ENCODE measurements around the gene ABCA3.
A peak's percentile ranks its signal among the peaks of the same experiment; 100 is the strongest.
"Not testable (repeated sequence)": the region's sequence is repeated elsewhere in the genome, so short reads cannot be mapped to it uniquely, and the experiment has no call there.

The ABCA3 gene

DNA sequence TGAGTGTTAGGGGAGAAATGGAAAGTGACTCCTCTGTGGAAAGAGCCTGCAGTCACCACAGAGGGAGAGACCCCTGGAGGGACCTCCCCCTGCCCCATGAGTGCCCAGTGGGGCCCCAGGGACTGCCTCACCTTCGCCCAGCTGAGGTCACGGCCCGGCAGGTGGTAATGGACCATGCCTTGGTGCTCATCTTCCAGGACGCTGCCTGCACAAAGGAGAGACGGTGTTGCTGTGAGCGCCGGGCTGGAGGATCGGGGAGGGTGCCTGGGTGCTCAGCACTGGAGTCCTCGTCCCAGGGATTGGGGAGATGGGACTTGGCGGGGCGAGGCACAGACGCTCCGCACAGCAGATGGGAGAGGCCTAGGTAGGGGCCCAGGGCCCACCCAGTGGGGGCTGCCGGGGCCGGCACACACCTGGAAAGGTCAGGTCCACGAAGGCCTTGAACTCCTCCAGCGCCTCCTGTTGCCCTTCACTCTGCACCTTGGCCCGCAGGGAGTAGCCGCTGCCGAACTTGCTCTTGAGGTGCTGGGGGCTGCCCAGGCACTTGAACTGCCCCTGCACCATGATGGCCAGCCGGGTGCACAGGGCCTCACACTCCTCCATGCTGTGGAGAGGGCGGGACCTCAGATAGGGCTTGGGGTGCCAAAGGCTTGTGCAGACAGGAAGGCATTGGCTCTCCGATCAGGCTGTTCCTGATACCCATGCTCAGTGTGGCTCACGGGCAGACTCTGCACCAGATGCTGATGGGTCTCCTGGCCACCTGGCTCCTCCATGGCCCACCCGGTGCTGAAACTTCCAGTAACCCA lies 62.9 kb downstream of the ABCA3 start:
- DNase-seq = no peak

DNA sequence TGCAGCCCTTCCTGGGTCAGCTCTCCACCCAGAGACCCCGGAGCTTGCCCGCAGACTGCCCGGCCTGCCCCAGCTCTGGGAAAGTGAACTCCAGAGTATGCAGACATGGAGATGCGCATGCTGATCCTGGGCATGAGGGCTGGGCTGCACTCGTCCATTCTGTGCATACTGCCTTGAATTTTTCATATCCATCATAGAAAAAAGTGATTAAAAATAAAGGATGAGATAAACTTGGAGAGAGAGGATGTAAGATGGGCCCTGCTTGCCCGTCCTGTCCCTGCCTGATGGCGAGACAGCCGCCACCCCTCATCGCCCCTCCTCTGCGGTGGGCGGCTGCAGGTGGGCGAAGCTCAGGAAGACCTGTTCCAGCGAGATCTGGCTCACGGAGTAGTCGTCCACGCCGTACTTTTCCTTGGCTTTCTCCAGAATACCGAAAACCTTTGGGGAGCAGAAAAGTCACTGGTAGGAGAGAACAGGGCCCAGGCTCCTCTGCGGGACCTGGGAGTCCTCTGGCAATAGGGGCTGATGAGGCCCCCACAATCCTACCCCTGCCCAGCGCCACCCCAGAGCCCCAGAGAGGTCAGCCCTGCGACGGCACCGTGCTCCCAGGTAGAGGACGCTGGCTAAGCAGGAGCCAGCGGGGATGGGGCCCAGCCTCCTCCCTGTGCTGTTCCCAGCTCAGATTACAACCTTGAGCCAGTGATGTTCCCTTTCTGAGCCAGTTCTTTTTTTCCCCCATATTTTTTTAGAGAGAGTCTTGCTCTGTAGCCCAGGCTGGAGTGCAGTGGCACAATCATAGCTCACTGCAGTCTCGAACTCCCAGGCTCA lies 63.9 kb downstream of the ABCA3 start:
- no peak for DNase-seq

GRCh38 chr16:2275476-2276367 lies 64.8 kb downstream of the ABCA3 start:
- no peak for DNase-seq

DNA sequence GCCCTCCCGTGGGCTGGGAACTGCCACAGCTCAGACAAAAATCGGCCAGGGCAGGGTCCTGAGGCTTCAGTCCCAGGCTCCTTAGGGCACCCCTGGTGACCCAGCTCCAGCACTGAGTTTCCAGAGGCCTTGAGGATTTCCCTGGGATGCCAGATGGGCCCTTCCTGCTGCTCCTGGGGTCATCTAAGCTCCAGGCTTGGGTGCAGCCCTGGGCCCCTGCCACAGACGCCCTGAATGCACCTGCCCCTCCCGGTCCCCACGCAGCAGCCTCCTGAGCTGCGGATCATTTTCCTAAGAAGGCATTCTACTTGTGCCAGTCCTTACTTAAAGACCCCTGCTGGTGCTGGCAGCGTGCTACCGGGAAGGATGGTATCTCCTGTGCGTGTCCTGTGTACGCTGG lies 66.6 kb downstream of the ABCA3 start:
- no peak for DNase-seq

GRCh38 chr16:2273484-2273883 lies 67.0 kb downstream of the ABCA3 start:
- no peak for DNase-seq

- no peak for DNase-seq
Measured at GRCh38 chr16:2271848-2272461, 68.6 kb downstream of the ABCA3 start.

DNA sequence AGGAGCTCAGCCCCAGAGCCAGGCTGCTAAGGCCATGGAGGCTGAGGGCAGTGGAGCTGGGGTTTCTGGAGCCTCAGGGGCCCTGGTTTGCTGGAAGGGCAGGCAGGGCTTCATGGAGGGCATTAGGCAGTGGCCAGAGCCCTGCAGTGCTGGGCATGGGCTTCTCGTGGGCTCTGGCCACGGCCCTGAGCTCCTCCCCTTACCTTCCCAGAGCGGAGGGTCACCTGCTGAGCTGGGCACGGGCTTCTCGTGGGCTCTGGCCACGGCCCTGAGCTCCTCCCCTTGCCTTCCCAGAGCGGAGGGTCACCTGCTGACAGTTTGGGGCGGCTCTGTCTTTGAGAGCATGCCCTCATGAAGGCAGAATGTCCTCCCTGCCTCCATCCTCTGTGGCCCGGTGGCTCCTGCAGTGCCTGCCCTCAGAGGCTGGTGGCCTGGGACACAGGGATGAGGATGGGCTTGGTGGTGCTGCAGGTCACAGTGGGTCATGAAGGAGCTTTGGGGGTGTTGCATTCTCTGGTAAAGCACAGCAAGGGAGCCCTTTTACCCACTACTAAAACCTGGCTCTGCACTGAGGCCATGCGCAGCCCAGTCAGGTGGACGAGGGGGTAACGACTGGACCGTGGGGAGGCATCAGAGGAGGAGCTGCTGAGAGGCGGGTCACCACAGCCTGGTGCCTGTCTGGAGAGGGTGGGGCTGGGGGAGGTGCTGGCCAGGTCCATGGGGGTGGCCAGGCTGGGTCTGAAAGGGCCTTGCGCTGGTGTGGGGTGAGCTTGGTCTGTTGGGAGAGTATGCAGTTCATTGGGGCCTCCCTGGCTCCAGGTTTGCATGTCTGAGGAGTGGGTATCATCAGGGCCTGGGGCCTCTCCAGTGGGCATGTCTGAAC lies 69.7 kb downstream of the ABCA3 start:
- no peak for DNase-seq

GRCh38 chr16:2270070-2270462 lies 70.5 kb downstream of the ABCA3 start:
- DNase-seq = no peak

DNA sequence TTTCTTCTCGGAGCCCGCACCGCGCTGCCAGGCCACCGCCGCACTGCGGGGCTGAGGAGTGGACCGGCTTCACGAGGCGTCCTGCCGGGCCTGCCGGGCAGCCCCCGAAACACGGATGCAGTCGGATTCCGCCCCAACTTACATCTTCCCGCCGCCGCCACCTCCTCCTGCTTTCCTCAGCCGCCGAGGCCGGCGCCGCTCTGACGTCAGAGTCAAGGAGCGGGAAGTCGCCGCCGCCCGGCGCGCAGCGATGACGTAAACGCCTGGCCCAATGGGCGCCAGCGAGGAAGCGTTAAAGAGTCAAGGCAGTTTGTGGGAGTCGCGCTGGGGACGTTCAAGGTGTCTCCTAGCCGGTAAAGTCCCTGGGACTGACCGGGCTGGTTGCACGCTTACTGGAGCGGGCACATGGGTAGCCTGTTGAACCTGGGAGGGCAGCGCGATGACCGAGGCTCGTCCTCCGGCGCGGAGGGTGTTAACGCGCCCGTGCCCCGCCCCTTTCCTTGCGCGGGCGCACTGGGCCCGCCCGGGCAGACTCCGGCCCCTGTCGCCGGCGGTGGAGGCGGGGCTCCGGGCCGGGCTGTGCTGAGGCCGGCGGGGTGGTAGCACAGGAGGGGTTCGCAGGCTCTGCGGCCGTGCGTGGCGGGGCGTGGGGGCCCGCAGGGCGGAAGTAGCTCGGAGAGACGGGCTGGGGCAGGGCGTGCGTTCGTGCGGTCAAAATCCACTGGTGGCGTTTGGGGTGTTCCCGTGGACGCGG lies 72.4 kb downstream of the ABCA3 start, which contains the start of gene RNPS1:
RNPS1 (minus strand) TSS at position 214 of the 754 bp plus-strand sequence. CDS start 3,483 bp downstream, outside the sequence.
- DNase-seq = peak; percentile 78 to 83

DNA sequence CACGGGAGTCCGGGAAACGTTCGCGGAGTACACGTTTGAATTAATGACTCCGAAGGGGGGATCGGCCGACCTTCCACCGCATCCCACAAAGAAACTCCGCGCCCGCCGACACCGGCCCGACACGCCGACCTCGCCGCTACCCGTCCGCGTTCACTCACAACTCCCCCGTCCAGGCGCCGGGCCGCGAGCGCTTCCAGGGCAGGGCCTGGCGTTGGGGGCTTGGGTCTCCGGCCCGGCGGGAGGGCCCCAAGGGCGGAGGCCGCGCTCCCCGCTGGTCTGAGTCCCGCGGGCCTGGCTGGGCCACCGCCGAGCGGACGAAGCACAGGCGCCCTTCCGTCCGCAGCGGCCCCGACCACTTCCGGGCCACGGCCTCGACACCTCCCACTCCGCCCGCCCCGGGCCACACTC lies 73.0 kb downstream of the ABCA3 start:
- DNase-seq = peak; percentile 51 to 65

GRCh38 chr16:2266887-2267286 lies 73.6 kb downstream of the ABCA3 start:
- not testable (repeated sequence) for DNase-seq

- DNase-seq = not testable (repeated sequence)
Measured at GRCh38 chr16:2263026-2263425, 77.5 kb downstream of the ABCA3 start.

- DNase-seq = no peak
Measured at GRCh38 chr16:2260250-2260649, 80.3 kb downstream of the ABCA3 start.

DNA sequence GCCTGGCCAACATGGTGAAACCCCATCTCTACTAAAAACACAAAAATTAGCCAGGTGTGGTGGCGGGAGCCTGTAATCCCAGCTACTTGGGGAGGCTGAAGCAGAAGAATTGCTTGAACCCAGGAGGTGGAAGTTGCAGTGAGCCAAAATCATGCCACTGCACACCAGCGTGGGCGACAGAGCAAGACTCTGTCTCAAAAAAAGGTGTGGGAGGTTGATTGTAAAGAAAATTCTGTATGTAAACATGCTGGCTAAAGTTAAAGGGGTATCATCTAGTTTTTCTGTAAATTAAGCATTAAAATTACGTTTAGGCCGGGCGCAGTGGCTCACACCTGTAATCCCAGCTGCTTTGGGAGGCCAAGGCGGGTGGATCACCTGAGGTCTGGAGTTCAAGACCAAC lies 82.0 kb downstream of the ABCA3 start:
- not testable (repeated sequence) for DNase-seq

GRCh38 chr16:2257726-2258125 lies 82.8 kb downstream of the ABCA3 start:
- DNase-seq = no peak

- DNase-seq = no peak
Measured at GRCh38 chr16:2256531-2257140, 83.9 kb downstream of the ABCA3 start.

GRCh38 chr16:2253293-2253692 lies 87.2 kb downstream of the ABCA3 start:
- no peak for DNase-seq

GRCh38 chr16:2252806-2253148 lies 87.8 kb downstream of the ABCA3 start:
- DNase-seq = no peak

DNA sequence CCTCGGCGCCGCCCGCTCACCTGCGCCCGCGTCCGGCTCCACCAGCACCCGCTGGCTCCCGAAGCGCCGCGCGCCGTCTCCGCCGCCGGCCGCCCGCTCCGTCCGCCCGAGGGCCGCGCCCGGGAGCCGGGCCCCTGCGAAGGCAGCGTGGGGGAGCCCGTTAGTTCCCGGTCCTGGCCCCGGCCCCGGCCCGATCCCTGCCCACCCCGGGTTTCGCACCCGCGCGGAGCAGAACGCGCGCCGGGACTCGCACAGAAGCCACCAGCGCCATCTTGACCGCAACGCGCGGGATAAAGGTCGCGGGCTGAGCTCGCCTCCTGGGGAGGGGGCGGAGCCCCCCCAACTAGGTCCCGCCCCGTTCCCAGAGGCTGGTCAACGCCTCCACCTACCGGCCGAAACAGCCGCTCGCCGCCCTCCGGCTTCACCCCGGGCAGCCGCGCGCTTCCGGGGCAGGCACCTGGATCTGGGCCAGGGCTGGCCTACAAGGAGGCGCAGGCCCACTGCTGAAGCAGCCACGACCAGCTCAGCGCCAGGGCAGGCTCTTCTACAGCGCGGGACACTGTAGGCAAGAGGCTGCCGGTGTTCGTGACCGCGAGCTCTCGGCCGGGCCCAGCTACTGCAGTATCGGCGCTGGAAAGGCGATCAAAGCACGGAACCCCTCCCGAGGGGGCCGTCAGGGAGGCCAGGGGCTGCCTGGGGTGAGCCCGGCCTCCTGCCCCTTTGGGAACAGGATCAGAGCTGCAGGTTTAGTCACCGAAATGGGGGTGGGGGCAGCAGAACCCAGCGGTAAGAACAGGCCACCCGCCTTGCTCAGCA lies 89.0 kb downstream of the ABCA3 start, which contains the start of gene ECI1:
ECI1 (minus strand) TSS at position 292 of the 816 bp plus-strand sequence; CDS start at position 271, 21 bp downstream.
- DNase-seq = peak; percentile 85 to 92
